Stimulated activated CD4-positive, alpha-beta T cell treated with anti-CD3 and anti-CD28 coated beads, Interleukin-4, amount 100 ng/mL, for 4 hours (primary cell): Measurements from ENCODE around the gene PRR19.
A peak's percentile ranks its signal among the peaks of the same experiment; 100 is the strongest.
"Not testable (repeated sequence)": the region's sequence is repeated elsewhere in the genome, so short reads cannot be mapped to it uniquely, and the experiment has no call there.

ENCODE experiments used
- DNase-seq, 2 experiments: peaks; one replicate each; pipeline ENCODE4 v3.0.0-alpha.2; 2020

PRR19 gene, protein sequence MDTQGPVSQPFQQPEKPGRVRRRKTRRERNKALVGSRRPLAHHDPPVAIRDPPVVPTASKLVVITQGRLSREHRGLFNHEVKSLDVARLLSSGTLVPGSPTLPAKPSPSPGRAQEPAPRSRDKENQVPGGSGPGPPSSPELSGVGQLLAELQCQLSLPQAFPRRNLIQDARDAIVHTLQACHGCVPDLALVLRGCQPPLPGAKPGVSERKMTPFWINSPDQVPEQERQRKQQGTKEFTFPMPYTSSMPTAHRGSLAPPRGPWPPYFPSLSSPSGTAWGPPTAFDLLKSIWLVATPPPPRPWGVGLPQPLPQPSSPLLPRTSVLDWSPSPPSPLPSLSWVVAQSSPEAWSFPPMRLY

GRCh38 chr19:42301646-42302203 is at the start of gene PRR19:
Gene PRR19 (plus strand): TSS chr19:42302132. CDS start chr19:42309585, 7,453 bp downstream.
- no peak for DNase-seq

DNA sequence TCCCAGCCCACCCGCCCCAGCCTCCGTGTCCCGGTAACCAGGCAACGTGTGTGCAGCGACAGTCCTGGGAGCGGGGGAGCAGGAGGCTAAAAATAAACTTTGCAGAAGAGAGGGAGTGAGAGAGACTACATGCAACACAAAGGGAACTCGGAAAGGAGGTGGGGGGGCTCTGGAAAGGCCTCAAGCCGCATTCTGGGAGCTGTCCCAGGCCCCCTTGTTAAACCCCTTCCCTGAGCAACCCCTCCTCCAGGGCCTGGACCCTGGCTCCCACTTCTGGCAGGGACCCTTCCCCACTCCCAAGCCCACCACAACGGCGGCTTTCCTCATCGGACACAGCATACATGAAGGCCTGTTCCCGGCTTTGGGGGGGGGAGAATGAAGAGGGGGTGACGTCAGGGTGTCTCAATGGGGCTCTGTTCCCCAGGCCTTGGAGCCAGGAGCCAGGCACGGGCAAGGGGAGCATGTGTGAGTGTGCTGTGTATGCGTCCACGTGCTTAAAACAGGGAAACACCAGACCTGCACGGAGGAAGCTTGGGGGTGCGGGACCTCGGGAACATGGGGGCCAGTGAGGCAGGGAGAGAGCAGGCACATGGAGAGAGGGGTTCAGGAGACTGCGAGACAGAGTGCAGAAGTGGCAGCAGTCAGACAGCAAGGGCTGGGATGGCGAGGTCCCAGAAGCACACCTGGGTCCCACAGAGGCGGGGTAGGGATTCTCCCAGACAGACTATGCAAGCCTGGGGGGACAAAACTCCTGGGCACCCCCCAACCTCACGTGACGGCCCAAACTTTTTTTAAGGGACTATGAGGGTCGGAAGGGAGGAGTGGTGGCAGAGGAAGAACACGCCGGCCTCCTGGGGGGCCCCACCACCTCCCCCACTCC is 49.3 kb upstream of the PRR19 start:
- DNase-seq: no peak

GRCh38 chr19:42253245-42254088 is 48.5 kb upstream of the PRR19 start:
- peak; percentile 46 to 65 for DNase-seq

GRCh38 chr19:42254089-42254849 is 47.7 kb upstream of the PRR19 start:
- DNase-seq: peak; percentile 79 to 80

DNA sequence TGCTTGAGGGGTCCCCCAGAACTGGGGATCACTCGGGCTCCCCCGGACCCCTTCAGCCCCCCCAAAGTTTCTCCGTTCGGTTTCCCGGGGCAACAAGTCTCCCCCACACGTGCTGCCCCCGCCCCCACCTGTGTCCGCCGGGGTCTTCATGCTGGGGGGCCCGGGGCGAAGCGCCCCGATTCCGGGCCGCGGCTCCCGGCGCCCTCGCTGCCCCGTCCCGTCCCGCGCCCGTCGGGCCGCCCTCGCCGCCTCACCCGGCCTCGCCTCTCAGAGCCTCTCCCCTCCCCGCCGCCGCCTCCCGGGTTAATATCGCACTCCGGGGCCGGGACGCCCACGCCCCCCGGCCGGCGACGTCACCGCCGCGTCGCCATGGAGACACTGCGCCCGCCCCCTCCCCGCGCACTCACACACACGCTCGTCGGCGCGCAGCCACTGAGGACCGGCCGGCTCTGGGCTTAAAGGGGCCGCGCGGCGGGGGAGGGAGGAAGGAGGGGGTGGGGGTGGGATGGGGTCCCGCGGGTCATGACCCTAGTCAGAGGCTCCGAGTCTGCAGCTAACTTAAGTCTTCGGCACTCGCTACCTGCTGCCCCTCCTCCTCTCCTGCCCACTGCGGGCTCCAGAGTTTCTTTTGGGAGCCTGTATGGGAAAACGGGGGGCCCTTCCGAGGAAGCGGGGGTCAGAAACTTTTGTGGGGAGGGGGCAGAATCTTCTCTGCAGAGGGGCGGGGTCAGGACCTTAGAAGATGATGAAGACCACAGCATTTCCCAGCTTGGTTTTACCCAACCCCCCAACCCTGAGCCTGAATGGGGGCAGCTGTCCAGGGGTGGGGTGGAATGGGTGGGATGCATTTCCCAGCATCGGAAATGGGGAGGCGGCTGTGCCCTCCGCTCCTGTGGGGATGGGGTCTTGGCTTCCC is 46.8 kb upstream of the PRR19 start, which contains the start of gene ERF:
ERF (minus strand) TSS at position 279 of the 916 bp plus-strand sequence; CDS start at position 150, 129 bp downstream.
- peak; percentile 91 to 94 for DNase-seq

GRCh38 chr19:42255766-42256745 is 45.9 kb upstream of the PRR19 start:
- no peak for DNase-seq

GRCh38 chr19:42257842-42258241 is 44.1 kb upstream of the PRR19 start:
- DNase-seq: not testable (repeated sequence)

DNA sequence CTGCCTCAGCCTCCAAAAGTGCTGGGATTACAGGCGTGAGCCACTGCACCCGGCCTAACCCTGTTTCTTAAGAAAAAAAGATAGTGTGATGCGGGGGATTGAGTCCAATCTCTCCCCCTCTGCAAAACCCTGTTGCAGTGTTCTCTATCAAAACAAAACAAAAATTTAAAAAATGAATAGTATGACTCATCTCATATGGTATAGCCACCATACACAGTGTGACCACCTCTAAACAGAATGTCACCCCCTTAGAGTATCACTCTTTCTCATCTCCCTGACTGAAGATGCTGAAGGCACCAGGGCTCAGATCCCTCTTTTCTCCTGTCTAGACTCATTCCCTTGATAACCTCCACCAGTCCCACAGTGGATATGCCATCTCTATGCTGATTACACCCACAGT is 40.2 kb upstream of the PRR19 start:
- no peak for DNase-seq

DNA sequence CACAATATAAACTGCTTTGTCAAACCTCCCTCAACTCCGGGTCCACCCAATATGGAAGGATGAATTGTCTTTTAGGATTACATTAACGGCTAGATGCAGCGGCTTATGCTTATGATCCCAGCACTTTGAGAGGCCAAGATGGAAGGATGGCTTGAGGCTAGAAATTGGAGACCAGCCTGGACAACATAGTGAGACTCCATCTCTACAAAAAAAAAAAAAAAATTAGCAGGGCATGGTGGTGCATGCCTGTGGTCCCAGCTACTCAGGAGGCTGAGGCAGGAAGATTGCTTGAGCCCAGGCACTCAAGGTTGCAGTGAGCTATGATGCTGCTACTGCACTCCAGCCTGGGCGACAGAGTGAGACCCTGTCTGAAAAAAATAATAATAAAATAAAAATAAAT is 35.8 kb upstream of the PRR19 start:
- not testable (repeated sequence) for DNase-seq

DNA sequence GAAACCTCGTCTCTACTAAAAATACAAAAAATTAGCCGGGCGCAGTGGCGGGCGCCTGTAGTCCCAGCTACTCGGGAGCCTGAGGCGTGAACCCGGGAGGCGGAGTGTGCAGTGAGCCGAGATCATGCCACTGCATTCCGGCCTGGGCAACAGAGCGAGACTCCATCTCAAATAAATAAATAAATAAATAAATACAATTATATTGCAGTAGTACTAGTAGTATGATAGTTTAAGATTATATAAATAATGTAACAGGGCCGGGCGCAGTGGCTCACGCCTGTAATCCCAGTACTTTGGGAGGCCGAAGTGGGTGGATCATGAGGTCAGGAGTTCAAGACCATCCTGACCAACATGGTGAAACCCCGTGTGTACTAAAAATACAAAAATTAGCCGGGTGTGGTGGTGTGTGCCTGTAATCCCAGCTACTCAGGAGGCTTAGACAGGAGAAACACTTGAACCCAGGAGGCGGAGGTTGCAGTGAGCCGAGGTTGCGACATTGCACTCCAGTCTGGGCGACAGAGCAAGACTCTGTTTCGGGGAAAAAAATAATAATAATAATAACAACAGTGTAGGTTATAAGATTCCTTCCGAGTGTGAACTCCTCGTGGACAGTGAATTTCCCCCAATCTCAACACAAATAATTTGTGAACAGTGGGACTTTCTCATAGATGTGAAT is 34.9 kb upstream of the PRR19 start:
- DNase-seq: not testable (repeated sequence)

GRCh38 chr19:42267644-42268141 is 34.2 kb upstream of the PRR19 start:
- DNase-seq: no peak

DNA sequence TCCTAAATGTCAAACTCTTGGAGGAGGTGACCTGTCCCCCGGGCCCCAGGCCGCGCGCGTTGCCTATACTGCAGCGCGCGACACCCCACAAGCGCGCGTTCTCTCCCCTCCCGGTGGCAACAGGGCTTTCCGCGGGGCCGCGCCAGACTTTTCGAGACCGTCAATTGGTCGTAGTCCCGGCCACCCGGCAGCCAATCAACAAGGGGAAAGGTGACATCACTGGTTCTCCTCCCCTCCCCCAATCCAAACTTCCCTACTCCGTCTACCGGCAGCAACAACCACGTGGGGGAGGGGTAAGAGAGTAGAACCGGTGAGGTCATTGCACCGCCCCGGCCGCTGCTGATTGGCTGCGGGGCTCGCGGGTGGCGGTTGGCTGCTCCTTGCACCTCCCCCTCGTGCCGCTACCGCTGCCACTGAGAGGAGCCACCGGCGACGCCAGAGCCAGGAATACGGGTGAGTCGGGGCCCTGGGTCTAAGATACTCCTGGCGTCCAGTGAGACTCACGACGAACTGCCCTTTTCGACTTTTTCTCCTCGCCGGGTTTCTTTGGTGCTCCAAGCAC is 33.7 kb upstream of the PRR19 start:
- peak; percentile 92 to 99 for DNase-seq

GRCh38 chr19:42268704-42269477 is 33.0 kb upstream of the PRR19 start, which contains the start of gene CIC:
Gene CIC (plus strand): TSS chr19:42269252. CDS start chr19:42271784, 2,532 bp downstream.
- DNase-seq: peak; percentile 98 to 99

GRCh38 chr19:42269478-42270345 is 32.2 kb upstream of the PRR19 start:
- DNase-seq: no peak

DNA sequence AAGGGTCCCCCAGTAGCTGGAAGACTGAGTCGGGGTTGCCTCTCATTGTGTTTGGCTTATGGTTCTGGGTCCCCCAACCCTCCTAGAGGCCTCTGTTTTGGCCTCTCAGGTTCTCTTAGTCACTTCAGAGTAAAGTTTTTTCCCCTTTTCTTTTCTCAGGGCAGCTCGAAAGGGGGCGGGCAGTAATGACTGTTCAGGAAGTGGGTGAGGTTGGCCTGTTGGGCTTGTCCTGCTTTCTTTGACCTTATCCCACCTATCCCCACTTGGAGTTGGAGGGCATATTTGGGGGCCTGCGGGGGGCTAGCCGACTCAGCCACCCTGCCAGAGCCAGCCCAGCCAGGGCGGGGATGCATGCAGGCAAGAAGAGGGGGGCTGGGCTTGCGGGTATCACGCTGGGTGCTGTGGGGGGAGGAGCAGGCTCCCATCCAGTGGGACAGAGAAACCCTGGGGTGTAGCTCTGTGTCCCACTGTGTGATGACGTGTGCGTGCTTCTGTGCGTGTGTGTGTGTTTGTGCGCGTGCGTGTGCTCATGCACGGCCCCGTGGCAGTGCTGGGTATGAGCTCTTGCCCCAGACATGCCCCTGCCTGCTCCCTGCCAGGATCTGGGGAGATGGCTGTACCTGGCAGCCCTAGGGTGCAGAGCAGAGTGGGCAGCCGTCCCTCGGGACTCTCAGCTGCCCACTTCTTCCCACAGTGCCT is 31.4 kb upstream of the PRR19 start:
- DNase-seq: peak; percentile 58
